ENCODE results near the gene RSPH3.

The RSPH3 gene

DNA sequence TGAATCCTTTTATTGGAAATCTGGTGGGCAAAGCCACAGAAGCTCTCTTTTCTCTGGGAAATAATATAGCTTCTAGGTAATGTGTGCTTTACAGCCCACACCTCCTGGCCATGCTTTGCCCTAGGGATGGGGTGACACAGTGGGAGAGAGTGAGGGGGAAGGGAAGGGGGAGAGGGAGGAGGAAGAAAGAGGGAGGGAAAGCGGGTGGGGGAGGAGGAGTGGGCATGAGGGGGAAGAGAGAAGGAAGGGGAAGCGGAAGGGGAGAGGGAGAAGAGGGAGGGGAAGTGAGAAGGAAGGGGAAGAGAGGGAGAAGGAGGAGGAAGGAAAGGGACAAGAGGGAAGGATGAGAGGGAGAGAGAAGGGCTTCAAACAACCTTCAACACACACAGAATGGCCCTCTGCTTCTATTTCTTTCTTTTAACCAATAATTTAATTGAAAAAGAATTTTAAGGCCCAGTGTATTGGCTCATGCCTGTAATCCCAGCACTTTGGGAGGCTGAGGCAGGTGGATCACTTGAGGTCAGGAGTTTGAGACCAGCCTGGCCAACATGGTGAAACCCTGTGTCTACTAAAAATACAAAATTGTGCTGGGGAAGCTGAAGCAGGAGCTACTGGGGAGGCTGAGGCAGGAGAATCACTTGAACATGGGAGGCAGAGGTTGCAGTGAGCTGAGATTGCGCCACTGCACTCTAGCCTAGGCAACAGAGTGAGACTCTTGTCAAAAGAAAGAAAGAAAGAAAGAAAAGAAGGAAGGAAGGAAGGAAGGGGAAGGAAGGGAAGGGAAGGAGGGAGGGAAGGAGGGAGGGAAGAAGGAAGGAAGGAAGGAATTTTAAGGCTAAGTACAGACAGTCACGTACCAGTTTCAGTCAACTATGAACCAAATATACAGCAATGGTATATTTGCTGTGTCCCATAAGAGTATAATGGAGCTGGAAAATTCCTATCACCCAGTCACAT lies 75.2 kb downstream of the RSPH3 start:
- no peak for DNase-seq

DNA sequence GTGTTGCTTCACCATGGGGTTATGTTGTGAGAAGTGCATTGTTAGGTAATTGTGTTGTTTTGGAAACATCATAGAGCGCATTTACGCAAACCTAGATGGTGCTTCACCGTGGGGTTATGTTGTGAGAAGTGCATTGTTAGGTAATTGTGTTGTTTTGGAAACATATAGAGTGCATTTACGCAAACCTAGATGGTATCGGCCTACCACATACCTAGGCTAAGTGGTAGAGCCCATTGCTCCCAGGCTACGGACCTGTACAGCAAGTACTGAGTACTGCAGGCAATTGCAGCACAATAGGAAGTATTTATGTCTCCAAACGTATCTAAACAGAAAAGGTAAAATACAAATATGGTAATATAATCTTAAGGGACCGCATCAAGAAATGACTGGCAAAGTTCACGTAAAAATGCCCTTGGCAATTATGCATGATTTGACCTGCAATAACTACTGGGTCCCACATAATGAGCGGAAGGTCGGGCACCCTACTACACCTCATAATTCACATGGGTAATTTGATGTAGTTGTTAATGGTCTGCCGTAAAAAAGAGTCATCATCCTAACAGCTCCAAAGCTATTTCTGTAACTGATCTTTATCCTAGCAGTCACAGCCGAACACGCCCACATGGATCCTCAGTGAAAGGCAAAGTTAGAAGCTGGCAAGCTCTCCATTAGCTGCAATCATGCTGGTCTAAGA lies 76.0 kb downstream of the RSPH3 start:
- DNase-seq = no peak

All from NCI-H2081 treated with DMSO at 0.1 percent for 48 hours (cell line).